GM21447 (cell line): ENCODE results near the gene TARP.
A peak's percentile ranks its signal among the peaks of the same experiment; 100 is the strongest.
"Not testable (repeated sequence)": the region's sequence is repeated elsewhere in the genome, so short reads cannot be mapped to it uniquely, and the experiment has no call there.

Experiments used
- ATAC-seq: cut with Tn5 transposase; IDR thresholded peaks from one replicate; pipeline ENCODE4 v1.9.1; 2021; ENCODE audit not compliant: unreplicated experiment

The TARP gene

DNA sequence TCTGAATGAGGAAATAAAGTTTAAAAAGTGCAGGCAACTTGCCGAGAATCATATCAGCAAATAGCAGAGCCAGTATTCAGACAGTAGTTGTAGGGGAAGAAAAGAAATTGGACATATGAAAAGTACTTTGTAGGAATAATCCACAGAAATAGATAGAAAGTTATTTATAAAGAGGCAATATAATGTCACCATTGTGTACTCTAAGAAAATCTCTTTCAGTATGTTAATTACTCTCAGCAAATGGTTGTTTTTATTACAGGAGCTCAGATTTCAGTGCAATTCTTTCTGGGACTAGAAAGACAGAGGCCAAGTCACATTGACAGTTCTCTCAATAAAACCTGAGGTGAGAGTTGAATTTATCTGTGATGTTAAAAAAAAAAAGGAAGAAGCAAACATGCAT lies 10.2 kb downstream of the TARP start:
- not testable (repeated sequence) for ATAC-seq

DNA sequence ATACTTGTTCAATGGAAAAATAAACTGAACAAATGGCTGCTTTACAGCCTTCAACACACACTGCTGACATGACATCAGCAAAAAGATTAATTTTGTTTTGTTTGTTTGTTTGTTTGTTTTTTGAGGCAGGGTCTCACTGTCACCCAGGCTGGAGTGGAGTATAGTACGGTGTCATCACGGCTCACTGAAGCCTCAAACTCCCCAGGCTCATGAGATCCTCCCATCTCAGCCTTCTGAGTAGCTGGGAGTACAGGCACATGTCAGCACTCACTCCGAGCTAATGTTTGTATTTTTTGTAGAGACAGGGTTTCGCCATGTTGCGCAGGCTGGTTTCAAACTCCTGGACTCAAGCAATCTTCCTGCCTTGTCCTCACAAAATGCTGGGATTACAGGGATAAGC lies 10.9 kb downstream of the TARP start:
- ATAC-seq, result no peak

DNA sequence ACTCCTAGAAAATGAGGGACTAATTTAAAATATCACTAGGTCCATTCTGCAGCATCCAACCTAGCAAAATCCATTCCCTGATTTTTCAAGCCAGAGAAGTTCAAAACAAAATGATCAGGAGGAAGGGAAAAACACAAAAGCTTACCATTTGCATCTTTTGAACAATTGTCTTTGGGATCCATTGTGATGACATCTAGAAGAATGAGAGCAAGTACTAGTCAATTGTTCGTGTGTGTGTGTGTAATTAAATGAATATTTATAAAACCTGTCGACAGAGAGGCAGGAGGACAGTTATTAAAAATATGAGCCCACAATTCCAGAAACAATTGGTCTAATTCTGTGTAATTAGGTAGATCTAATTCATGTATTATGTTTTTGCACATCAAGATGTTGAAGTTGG lies 11.4 kb downstream of the TARP start:
- not testable (repeated sequence) for ATAC-seq

DNA sequence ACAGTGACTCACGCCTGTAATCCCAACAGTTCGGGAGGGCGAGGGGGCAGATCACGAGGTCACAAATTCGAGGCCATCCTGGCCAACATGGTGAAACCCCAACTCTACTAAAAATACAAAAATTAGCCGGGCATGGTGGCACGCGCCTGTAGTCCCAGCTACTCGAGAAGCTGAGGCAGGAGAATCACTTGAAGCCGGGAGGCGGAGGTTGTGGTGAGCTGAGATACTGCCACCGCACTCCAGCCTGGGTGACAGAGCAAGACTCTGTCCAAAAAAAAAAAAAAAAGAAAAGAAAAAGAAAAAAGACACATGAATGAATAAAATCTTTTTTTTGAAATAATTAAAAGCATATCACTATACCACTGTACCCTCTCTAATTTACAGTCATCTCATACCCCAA lies 11.8 kb downstream of the TARP start:
- not testable (repeated sequence) for ATAC-seq

DNA sequence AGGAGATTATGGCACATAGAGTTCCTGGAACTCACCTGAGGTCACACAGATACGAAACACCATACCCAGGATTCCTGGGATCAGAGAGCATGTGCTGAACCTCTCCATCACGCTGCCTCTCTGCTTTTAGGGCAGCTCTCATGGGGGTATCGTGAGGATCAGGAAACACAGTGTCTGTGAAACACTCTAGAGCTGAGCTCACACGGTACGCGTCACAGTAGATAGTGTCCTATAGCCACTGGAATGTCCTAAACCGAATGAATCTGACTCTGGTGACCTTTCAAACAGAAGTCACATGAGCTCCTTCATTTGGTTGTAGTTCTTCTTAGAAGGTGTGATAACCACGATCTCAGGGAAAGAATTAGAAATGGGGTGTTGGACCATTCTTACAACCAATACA lies 14.3 kb downstream of the TARP start:
- ATAC-seq, result not testable (repeated sequence)

DNA sequence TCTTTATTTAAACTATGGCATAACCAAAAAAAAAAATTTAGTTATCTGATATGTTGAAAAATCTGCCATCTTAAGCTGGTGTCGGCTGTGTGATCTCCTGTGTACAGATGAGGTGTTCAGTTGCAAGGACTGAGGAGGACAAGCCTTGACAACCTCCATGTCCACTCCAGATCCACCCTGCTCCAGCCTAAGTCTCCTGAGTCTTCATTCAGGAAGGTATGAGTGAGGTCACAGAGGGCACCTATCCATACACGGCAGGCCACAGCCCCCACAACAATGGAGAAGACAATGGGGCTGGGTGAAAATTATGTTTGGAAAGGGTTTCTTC lies 16.1 kb downstream of the TARP start:
- ATAC-seq, result no peak

DNA sequence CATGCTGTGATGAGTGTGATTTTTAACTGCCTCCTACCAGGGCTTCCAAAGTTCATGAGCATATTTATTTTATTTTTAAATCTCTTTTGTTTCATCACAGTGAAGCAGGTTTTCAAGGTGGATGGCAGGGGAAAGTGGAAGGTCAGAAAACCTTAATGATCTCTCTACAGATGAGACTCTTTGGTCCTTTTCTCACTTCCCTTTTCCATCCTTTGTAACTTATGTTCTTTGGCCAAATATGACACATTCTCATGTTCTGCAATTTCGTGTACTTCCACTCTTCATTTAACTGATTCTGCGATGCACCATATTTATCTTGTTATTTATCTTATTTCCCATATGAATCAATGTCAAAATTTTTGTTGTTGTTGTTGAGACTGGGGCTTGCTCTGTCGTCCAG lies 23.6 kb downstream of the TARP start:
- ATAC-seq, result peak; percentile 83

DNA sequence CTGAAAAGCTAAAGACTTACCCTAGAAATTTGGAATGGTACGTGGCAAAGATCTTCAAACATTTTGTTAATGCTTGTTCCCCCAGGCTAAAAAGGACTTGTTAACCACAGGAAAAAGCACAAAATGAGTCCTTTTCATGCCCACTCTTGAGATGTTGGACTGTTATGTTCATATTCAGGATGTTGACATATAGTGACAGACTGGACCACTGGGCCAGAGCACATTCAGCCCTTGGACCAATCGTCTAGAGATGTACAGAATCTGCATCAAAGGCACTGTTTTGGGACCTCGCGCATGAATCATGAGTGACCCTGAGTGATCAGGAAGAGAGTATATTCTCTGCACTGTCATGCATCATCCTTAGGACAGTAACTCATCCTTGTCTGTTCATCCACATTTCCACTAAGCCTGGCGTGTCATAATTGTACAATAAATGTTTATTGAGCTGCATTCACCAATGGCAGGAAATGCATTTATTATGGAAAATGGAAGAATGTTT lies 25.3 kb downstream of the TARP start:
- no peak for ATAC-seq

DNA sequence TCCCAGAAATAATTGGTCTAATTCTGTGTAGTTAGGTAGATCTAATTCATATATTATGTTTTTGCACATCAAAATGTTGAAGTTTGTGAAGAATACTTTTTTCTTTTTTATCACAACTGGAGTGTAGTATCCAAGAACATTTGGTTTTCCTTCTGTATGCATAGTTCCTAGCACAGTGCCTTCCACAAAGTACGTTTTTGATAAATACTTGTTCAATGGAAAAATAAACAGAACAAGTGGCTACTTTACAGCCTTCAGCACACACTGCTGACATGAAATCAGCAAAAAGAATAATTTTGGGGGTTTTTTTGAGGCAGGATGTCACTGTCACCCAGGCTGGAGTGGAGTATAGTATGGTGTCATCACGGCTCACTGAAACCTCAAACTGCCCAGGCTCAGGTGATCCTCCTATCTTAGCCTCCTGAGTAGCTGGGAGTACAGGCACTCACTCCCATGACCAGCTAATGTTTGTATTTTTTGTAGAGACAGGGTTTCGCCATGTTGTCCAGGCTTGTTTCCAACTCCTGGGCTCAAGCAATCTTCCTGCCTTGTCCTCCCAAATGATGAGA lies 27.9 kb downstream of the TARP start:
- no peak for ATAC-seq

DNA sequence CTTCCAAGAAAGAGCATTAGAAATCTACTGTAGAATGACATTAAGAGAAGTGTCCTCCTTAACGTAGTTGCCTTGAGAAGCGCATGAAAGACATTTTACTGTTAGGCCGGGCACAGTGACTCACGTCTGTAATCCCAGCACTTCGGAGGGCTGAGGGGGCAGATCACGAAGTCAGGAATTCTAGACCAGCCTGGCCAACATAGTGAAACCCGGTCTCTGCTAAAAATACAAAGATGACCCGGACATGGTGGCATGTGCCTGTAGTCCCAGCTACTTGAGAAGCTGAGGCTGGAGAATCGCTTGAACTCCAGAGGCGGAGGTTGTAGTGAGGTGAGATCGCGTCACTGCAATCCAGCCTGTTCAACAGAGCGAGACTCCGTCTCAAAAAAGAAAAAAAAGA lies 28.9 kb downstream of the TARP start:
- no peak for ATAC-seq

DNA sequence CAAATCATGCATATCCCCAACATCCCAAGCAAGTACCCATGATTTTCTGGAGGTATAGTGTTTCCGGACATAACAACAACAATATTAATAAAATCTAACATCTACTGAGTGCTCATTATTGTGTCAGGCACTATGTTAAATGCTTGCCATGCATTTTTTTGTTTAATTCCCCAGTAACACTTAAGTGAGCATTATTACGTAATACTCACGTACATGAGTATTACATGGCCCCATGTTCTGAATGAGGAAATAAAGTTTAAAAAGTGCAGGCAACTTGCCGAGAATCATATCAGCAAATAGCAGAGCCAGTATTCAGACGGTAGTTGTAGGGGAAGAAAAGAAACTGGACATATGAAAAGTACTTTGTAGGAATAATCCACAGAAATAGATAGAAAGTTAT lies 30.1 kb downstream of the TARP start:
- not testable (repeated sequence) for ATAC-seq

DNA sequence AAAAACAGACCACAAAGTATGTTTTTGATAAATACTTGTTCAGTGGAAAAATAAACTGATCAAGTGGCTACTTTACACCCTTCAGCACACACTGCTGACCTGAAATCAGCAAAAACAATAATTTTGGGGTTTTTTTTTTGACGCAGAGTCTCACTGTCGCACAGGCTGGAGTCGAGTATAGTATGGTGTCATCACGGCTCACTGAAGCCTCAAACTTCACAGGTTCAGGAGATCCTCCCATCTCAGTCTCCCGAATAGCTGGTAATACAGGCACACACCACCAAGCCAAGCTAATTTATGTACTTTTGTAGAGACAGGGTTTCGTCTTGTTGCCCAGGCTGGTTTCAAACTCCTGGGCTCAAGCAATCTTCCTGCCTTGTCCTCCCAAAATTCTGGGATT lies 30.6 kb downstream of the TARP start:
- ATAC-seq, result no peak

DNA sequence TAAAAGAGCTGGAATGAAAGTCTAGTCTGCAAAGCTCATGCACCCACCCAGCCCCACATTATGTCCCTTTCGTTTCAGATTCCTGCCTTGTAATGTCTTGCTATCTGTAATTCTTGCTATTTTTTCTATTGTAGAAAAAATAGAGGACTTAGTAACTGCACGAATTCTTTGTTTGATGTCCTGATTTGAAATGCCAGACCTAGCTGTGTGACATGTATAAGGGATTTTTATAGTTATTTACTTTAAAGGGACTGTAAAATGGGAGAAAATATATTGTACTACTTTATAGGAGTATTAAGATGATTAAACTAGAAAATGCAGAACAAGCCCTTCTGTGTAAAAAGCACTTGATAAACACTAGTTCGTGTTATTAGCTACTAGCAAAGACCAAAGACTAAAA lies 32.4 kb downstream of the TARP start:
- ATAC-seq, result no peak

DNA sequence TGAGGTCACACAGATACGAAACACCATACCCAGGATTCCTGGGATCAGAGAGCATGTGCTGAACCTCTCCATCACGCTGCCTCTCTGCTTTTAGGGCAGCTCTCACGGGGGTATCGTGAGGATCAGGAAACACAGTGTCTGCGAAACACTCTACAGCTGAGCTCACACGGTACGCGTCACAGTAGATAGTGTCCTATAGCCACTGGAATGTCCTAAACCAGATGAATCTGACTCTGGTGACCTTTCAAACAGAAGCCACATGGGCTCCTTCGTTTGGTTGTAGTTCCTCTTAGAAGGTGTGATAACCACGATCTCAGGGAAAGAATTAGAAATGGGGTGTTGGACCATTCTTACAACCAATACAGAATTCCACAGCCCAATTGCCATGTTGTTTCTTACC lies 34.3 kb downstream of the TARP start:
- ATAC-seq, result not testable (repeated sequence)

DNA sequence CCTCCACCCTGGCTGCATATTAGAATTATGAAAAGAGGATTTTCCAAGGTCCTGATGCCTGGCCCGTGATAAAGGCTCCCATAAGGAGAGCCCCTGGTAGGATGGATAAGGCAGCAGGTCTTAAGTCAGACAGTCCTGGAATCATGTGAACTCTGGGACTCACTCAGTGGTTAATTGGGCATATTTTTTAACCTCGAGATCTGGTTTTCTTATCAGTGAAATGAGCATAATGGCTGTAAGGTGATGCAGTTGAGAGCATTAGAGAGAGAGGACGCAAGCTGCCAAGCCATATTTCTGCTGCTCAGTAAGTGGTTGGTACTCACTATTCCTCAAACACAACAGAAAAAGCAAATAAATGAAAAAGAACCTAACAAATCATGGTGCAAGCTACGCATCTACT lies 37.8 kb downstream of the TARP start:
- ATAC-seq, result no peak

DNA sequence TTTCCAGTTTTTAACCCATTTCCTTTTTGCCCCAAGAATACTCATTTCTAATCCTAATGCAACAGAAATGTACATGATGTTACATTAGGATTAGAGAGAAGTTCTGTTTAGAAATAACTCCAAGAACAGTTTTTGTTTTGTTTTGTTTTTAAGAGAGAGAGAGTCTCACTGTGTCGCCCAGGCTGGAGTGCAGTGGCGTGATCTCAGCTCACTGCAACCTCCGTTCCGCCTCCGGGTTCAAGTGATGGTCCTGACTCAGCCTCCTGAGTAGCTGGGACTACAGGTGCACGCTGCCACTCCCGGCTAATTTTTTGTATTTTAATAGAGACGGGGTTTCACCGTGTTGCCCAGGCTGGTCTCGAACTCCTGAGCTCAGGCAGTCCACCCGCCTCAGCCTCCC lies 38.7 kb downstream of the TARP start:
- ATAC-seq, result not testable (repeated sequence)

DNA sequence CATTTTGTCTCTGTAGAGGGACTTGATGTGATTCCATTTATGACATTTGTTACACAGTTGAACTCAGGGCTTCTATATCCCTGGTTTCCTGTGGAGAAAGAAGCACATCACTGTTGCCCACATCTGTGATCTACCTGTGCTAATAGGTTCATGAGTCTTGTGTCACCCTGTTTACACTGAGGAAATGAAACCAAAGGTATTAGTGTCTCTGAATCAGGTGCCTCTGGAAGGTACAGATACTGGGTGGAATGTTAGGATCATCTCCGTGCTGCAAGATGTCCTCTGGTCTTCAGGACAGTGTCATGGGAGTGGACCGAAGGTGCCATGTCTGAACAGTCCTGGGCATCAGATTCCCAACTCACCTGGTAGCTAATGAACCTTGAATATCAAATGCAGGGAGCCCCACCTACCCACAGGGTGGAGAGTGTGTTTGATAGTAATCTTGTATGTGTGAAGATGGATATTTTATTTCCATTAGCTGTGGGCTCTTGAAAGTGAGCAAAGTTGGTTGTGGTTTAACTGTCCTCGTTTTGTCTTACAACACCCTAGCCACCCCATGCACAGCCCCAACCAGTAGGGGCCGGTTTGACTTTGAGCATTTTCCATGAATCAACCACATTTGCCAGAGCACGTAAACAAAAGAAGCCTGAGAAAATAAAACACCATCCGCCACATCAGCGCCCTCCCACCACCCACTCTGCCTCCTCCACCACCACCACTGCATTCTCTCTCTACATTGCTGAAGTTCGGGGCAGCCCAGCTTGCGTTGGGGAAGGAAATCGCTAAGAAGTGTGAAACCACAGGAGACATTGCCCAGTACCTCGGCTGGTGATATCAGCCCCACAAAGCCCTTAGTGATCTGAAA lies 40.7 kb downstream of the TARP start:
- ATAC-seq, result peak; percentile 95

DNA sequence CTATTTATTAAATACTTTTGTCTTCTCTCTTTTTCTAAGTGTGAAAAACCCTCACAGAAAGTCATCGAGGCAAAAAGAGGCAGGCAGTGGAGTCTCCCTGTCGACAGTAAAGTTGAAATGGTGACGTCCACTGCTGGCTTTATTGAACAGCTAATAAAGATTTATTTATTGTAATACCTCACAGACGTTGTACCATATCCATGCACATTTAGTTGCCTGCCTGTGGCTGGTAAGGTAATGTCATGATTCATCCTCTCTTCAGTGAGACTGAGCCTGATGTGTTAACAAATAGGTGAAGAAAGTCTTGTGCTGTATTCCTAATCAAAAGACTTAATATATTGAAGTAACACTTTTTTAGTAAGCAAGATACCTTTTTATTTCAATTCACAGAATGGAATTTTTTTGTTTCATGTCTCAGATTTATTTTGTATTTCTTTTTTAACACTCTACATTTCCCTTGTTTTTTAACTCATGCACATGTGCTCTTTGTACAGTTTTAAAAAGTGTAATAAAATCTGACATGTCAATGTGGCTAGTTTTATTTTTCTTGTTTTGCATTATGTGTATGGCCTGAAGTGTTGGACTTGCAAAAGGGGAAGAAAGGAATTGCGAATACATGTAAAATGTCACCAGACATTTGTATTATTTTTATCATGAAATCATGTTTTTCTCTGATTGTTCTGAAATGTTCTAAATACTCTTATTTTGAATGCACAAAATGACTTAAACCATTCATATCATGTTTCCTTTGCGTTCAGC lies 43.4 kb downstream of the TARP start:
- no peak for ATAC-seq

DNA sequence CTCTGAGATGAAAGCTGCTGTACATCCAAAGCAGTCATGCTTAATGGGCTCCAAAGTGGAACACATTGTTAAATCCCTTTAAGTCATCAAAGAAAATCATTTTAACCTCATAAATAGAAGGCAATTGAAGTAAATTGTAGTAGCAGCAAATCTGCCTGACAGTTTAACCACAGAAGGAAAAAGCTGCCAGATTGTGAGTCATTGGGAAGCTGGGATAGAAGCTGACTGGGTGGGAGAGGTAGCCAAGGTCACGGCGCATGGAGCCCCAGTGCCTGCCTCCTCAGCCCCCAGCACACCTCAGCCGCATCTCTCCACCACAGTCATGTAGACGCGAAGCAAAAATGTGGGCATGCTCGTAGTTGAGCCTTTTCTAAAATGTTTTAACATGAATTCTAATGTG lies 44.0 kb downstream of the TARP start:
- no peak for ATAC-seq

DNA sequence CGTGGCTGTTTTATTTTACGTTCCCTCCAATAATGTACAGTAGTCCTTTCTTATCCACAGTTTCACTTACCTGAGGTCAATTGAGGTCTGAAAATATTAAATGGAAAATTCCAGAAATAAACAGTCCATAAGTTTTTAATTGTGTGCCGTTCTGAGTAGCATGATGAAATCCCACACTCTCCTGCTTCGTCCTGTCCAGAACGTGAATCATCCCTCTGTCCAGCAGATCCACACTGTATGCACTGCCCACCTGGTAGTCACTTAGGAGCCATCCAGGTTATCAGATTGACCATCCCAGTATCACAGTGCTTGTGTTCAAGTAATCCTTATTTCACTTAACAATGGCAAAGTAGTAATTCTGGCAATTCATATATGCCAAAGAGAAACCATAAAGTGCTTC lies 49.0 kb downstream of the TARP start:
- no peak for ATAC-seq

DNA sequence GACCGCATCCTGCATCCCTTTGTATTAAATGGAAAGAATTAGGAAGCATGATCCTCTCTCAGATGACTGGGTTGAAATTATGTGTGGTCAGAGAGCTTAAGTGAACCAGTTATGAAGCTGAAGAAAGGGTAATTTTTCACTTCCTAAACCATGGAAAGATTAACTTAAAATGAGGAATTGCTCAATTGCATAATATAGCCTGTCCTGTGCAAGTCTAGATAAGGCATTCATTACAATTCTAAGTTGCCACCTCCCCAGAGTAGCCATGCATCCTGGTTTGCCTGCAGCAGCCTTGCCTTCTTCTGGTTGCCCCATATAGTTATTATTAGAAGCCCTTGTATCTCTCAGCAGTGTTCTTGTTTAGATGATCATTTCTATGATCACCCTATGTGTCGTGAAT lies 50.1 kb downstream of the TARP start:
- ATAC-seq, result no peak

DNA sequence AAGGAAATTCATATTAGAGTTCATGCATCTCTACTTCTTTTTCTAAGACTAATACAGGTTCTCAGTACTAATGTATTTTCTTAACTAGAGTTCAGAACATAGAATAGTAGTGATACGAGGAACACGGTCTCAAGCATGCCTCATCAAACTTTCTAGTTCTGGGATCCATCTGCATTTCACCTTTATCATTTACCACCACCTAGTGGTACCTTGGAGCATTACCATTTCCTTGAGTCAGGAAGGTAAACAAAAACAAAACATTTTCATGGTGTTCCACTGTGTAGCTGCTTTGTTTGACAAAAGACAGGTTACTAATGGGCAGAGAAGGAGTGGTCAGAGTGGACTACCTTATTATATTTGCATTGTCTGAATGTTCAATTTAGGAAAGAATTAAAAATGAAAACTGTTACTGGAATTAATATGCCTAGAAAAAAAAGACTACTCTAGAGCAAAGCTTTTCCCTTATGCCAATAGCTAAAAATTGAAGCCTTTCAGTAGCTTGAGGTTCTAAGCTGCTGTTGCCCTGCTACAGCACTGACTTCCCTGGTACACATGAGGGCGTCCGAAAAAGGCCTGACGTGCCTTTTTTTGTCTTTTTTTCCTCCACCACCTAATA lies 50.8 kb downstream of the TARP start:
- peak; percentile 62 for ATAC-seq
